Measurements from ENCODE around the gene TCAP.

TCAP gene

GRCh38 chr17:39674179-39674578, 9.0 kb downstream of the TCAP start:
- Mint-ChIP-seq H3K27ac (no peak overlapping the region), H3K4me3 (no peak overlapping the region), H3K36me3 (ENCODE audit: low read depth) (peaks cover 6% of the 10 kb centered on the region), H3K9me3 (no peaks in the 10 kb centered on the region), H3K4me1 (ENCODE audit: low read depth) (peaks cover 43% of the 10 kb centered on the region), H3K27me3 (peaks cover 16% of the 10 kb centered on the region)
- no peak for DNase-seq

- H3K9me3 Mint-ChIP-seq = no peaks in the 10 kb centered on the region
- H3K4me3 Mint-ChIP-seq = no peak overlapping the region
- peaks cover 12% of the 10 kb centered on the region for H3K27me3 Mint-ChIP-seq
- no peak for DNase-seq
- H3K36me3 Mint-ChIP-seq (ENCODE audit: low read depth) = peaks cover 8% of the 10 kb centered on the region
- H3K4me1 Mint-ChIP-seq (ENCODE audit: low read depth) = peaks cover 50% of the 10 kb centered on the region
- H3K27ac Mint-ChIP-seq = no peak overlapping the region
Measured at GRCh38 chr17:39674702-39675389, 9.7 kb downstream of the TCAP start.

GRCh38 chr17:39675390-39676082, 10.4 kb downstream of the TCAP start:
- Mint-ChIP-seq H3K27ac (peak overlapping the region; percentile 67), H3K36me3 (ENCODE audit: low read depth) (peaks cover 11% of the 10 kb centered on the region), H3K4me1 (ENCODE audit: low read depth) (peaks cover 57% of the 10 kb centered on the region), H3K9me3 (no peaks in the 10 kb centered on the region), H3K27me3 (peaks cover 9% of the 10 kb centered on the region), H3K4me3 (no peak overlapping the region)
- DNase-seq = no peak

GRCh38 chr17:39676198-39676819, 11.2 kb downstream of the TCAP start:
- Mint-ChIP-seq H3K36me3 (ENCODE audit: low read depth) (peaks cover 18% of the 10 kb centered on the region), H3K4me3 (no peak overlapping the region), H3K4me1 (ENCODE audit: low read depth) (peaks cover 64% of the 10 kb centered on the region)

DNA sequence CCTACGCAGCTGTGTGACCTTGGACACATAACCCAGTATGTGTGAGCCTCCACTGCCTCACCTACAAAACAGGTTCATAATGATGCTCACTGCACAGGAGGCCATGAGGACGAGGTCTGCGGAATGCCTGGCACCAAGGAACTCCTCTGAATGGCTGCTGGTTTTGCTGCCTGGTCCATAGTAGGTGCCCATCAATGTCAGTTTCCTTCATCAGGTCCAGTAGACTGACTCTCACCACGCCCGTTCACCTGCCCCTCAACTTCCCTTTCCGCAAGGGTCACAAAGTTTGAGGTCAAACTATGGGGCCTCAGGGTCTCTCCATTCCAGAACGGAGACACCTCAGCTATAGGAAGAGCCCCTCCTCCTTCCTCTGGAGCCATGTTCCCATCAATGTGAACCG, 11.9 kb downstream of the TCAP start:
- Mint-ChIP-seq H3K4me1 (ENCODE audit: low read depth) (peaks cover 59% of the 10 kb centered on the region), H3K27ac (no peak overlapping the region), H3K36me3 (ENCODE audit: low read depth) (peaks cover 18% of the 10 kb centered on the region), H3K27me3 (no peaks in the 10 kb centered on the region), H3K9me3 (no peaks in the 10 kb centered on the region), H3K4me3 (no peak overlapping the region)
- no peak for DNase-seq

More at GRCh38 chr17:39676198-39676819, 11.2 kb downstream of the TCAP start:
- peak overlapping the region; percentile 67 for H3K27ac Mint-ChIP-seq
- peak; percentile 58 for DNase-seq
- peaks cover 2% of the 10 kb centered on the region for H3K27me3 Mint-ChIP-seq
- H3K9me3 Mint-ChIP-seq = no peaks in the 10 kb centered on the region

DNA sequence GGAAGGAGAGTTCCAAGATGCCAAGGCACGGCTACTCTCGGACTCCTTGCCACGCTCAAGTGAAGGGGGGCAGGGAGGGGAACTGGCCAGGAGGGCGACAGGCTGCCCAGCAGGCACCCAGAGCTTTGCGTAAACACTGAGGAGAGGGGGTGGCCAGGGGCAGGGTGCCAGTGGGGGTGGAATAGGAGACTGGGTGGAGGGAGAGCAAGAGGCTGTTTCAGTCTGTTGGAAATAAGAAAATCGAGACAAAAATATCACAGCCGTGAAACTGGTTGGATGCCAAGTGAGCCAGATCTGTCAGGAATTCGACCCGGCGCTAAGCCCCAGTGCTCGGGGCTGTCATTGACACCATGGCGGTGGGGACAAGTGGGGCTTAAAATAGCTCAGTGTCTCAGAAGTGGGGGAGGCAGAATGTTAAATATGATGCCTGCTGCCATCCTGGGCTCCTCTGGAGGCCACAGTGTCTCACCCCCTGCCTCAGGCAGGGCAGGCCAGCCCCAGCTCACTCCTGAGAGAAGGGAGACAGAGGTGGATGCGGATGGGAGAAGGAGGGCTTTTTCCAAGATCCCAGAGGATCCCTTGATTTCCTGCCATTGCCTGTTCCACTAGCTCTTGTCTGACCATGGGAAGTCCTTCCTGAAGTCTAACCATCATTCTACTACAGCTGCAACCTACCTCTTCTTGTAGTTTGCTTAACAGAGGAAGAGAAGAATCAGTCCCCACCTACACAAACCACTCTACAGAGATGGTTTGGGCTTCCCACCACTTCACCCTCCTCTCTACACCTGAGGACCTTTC, 12.6 kb downstream of the TCAP start:
- H3K4me1 Mint-ChIP-seq (ENCODE audit: low read depth) = peaks cover 58% of the 10 kb centered on the region
- H3K27me3 Mint-ChIP-seq = no peaks in the 10 kb centered on the region
- H3K9me3 Mint-ChIP-seq = no peaks in the 10 kb centered on the region
- no peak overlapping the region for H3K4me3 Mint-ChIP-seq
- H3K36me3 Mint-ChIP-seq (ENCODE audit: low read depth) = peaks cover 23% of the 10 kb centered on the region
- DNase-seq = no peak
- peak overlapping the region; percentile 69 for H3K27ac Mint-ChIP-seq

DNA sequence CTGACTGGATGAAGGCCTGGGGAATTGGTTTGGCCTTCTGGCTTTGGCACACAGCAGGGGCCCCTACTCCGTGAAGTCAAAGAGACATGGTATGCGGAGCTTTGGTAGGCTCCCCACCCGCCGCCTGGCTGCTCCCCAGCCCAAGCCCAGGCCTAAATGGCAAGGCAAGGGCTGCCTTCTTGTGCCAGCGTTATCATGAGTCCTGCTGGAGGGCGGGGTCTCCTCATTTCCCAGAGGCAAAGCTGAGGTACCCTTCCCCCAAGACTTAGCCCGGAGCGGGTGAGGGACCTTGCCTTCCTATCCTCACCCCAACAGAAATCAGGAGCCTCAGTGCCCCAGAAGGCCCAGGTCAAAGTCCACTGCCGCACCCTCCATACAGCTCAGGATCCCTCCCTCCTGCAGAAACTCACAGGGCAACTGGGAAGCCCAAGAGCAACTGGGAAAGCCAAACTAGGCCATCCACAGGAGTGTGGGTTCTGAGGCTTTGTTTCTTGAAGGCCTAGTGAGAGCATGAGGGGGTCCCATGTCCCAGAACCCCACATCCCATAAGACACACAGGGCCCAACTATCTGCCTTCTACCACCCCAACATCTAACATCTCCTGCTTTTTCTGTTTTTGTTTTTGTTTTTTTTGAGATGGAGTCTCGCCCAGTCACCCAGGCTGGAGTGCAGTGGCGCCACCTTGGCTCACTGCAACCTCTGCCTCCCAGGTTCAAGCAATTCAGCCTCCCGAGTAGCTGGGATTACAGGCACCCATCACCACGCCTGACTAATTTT, 13.4 kb downstream of the TCAP start:
- Mint-ChIP-seq H3K4me1 (ENCODE audit: low read depth) (peaks cover 58% of the 10 kb centered on the region), H3K9me3 (no peaks in the 10 kb centered on the region), H3K4me3 (no peak overlapping the region), H3K27me3 (no peaks in the 10 kb centered on the region), H3K27ac (peak overlapping the region; percentile 85), H3K36me3 (ENCODE audit: low read depth) (peaks cover 29% of the 10 kb centered on the region)
- DNase-seq = no peak

DNA sequence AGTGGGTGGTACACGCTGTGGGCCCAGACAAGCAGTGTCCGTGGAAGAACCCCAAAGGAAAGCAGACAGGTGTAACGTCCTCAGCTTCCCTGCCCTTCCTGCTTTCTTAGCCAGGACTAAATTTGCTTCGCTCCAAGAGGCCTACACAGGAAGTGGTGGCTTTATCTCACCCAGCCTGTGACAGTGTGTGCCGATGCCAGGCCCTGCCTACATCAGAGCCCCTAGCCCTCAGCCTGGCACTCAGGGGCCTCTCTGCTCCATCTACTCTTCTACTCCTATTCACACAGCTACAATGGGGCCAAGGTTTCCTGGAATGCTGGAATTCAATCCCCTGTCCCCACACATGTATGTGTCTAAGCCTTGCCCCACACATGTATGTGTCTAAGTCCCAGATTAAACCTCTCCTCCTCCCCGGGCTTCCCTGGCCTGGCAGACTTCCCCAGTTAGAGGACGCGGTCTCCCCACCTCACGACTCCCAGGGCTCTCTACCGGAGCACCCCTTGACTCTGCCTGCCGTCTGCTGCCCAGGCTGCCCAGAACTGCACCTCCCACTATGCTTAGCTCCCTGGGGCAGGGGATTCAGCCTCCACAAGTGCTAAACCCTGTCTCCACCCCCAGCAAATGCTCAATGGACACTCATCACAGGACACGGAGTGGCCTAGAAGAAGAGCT, 14.5 kb downstream of the TCAP start:
- Mint-ChIP-seq H3K4me3 (no peak overlapping the region), H3K4me1 (ENCODE audit: low read depth) (peaks cover 58% of the 10 kb centered on the region)

GRCh38 chr17:39683295-39683939, 18.3 kb downstream of the TCAP start:
- H3K4me3 Mint-ChIP-seq = no peak overlapping the region
- no peaks in the 10 kb centered on the region for H3K9me3 Mint-ChIP-seq
- peaks cover 40% of the 10 kb centered on the region for H3K4me1 Mint-ChIP-seq (ENCODE audit: low read depth)
- H3K27ac Mint-ChIP-seq = no peak overlapping the region
- no peak for DNase-seq
- peaks cover 42% of the 10 kb centered on the region for H3K36me3 Mint-ChIP-seq (ENCODE audit: low read depth)
- no peaks in the 10 kb centered on the region for H3K27me3 Mint-ChIP-seq

More for the DNA sequence above, 14.5 kb downstream of the TCAP start:
- Mint-ChIP-seq H3K27ac (peak overlapping the region; percentile 85), H3K9me3 (no peaks in the 10 kb centered on the region), H3K36me3 (ENCODE audit: low read depth) (peaks cover 35% of the 10 kb centered on the region), H3K27me3 (no peaks in the 10 kb centered on the region)
- DNase-seq = peak; percentile 63

- Mint-ChIP-seq H3K4me3 (no peak overlapping the region), H3K27me3 (no peaks in the 10 kb centered on the region), H3K9me3 (no peaks in the 10 kb centered on the region)
Measured at GRCh38 chr17:39684369-39685192, 19.4 kb downstream of the TCAP start.

DNA sequence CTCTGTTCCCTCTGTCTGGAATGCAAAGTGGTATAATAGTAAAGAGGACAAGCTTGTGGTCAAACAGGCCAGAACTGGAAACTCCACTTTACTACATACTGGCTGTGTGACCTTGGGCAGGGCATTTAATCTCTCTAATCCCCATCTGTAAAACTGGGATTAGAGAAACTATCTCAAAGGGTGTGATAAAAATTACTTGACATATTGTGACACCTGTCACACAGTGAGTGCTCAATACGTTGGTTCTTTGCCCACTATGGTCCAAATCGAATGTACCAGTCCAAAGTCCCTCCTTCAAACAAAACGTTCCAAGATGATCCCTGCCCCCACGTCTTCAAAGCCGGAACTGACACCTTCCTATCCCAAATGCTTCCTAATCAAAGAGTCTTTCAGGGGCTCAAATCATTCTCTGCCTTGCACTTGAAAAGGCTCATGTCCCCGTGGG, 22.0 kb downstream of the TCAP start:
- Mint-ChIP-seq H3K27me3 (no peaks in the 10 kb centered on the region), H3K27ac (peak overlapping the region; percentile 98), H3K36me3 (ENCODE audit: low read depth) (peaks cover 32% of the 10 kb centered on the region), H3K4me3 (peak overlapping the region; percentile 96), H3K9me3 (no peaks in the 10 kb centered on the region), H3K4me1 (ENCODE audit: low read depth) (peaks cover 21% of the 10 kb centered on the region)
- DNase-seq = no peak

More at GRCh38 chr17:39684369-39685192, 19.4 kb downstream of the TCAP start:
- H3K4me1 Mint-ChIP-seq (ENCODE audit: low read depth) = peaks cover 38% of the 10 kb centered on the region
- H3K27ac Mint-ChIP-seq = no peak overlapping the region
- DNase-seq = no peak
- peaks cover 42% of the 10 kb centered on the region for H3K36me3 Mint-ChIP-seq (ENCODE audit: low read depth)
